Measurements from ENCODE around the gene PHC2. TPM values are rescaled to one million over a fixed set of nuclear protein-coding genes. Genes with fewer than 3 reads are reported as not detected.

Gene PHC2
- total RNA-seq, 1 experiment from 2014 or later: 9.4 TPM

DNA sequence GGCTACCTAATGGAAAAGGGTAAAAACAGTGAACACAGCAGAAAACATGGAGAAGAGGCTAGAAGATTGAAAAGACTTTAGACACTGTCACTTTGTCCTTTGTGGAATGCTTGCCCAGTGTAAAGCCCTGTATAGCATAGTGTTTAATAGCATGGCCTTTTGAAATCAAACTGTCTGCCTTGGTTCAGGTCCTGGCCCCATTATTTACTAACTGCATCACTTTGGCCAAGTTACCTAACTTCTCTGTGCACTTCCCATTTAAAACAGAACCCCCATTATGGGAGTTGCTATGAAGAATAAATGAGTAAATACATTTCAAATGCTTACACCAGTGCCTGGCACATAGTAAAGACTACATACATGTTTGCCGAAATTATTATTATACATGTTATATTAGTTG, 12.1 kb downstream of the PHC2 start:
- no peak overlapping the region for H3K9ac ChIP-seq (ENCODE audit: extremely low read depth, insufficient read length, low read length)
- no peak overlapping the region for H4K91ac ChIP-seq (ENCODE audit: insufficient read length, low read depth, low read length)
- H3K9me3 Mint-ChIP-seq: peaks cover 22% of the 10 kb centered on the region in 2 experiments
- H3K27me3 Mint-ChIP-seq (ENCODE audit: low read depth): no peaks in the 10 kb centered on the region
- H2BK120ac ChIP-seq (ENCODE audit: low read depth, low read length, poor library complexity, severe bottlenecking): no peak overlapping the region
- H2BK12ac ChIP-seq (ENCODE audit: insufficient read length, low read depth, low read length): no peak overlapping the region
- H3K79me1 ChIP-seq (ENCODE audit: insufficient read depth, low read depth, low read length, poor library complexity, severe bottlenecking): no peaks in the 10 kb centered on the region
- no peak overlapping the region for H3K27ac ChIP-seq (ENCODE audit: insufficient read length, low read depth, low read length)
- no peak for DNase-seq
- H3T11ph ChIP-seq (ENCODE audit: low read length): no peak overlapping the region
- no peak overlapping the region for H3K56ac ChIP-seq (ENCODE audit: insufficient read length, low read depth, low read length)
- no peak overlapping the region for H3K4me2 ChIP-seq (ENCODE audit: insufficient read depth, insufficient read length, low read length)
- H3K14ac ChIP-seq (ENCODE audit: insufficient read depth, low read length): no peak overlapping the region
- H2BK5ac ChIP-seq (ENCODE audit: insufficient read length, low read length): no peak overlapping the region
- no peaks in the 10 kb centered on the region for H3K23me2 ChIP-seq (ENCODE audit: insufficient read length, low read depth, low read length, poor library complexity, severe bottlenecking)
- H3K18ac ChIP-seq (ENCODE audit: insufficient read length, low read depth, low read length): no peak overlapping the region
- TF ChIP-seq, protein P1, sequence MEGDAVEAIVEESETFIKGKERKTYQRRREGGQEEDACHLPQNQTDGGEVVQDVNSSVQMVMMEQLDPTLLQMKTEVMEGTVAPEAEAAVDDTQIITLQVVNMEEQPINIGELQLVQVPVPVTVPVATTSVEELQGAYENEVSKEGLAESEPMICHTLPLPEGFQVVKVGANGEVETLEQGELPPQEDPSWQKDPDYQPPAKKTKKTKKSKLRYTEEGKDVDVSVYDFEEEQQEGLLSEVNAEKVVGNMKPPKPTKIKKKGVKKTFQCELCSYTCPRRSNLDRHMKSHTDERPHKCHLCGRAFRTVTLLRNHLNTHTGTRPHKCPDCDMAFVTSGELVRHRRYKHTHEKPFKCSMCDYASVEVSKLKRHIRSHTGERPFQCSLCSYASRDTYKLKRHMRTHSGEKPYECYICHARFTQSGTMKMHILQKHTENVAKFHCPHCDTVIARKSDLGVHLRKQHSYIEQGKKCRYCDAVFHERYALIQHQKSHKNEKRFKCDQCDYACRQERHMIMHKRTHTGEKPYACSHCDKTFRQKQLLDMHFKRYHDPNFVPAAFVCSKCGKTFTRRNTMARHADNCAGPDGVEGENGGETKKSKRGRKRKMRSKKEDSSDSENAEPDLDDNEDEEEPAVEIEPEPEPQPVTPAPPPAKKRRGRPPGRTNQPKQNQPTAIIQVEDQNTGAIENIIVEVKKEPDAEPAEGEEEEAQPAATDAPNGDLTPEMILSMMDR (conservative IDR thresholded peaks at IDR 0.05): no peak
- no peaks in the 10 kb centered on the region for H3K27me3 ChIP-seq (ENCODE audit: insufficient read depth, low read length)
- no peaks in the 10 kb centered on the region for H4K20me1 ChIP-seq (ENCODE audit: control insufficient read depth, insufficient read depth, insufficient read length)
- peaks cover 6 to 18% (median 7%) of the 10 kb centered on the region in 3 experiments; a peak in 6 of 7 replicates for H3K36me3 Mint-ChIP-seq (ENCODE audit: insufficient read depth in 1 of 3, low read depth in 3 of 3)
- H4K5ac ChIP-seq (ENCODE audit: insufficient read length, low read depth, low read length): no peak overlapping the region
- H3K27ac Mint-ChIP-seq: no peak overlapping the region
- no CpG with 5 or more reads among the region's 1 CpG for WGBS (ENCODE audit: extremely low coverage, insufficient read length, low lambda C conversion rate)
- H2BK20ac ChIP-seq (ENCODE audit: low read depth, low read length, poor library complexity, severe bottlenecking): no peak overlapping the region
- H3K9me3 ChIP-seq (ENCODE audit: control insufficient read depth, low read depth, low read length): no peaks in the 10 kb centered on the region
- no peaks in the 10 kb centered on the region for H3K79me2 ChIP-seq (ENCODE audit: insufficient read depth, low read length)
- H3K4me1 Mint-ChIP-seq: peaks cover 5 to 8% of the 10 kb centered on the region in 2 experiments
- H2BK15ac ChIP-seq (ENCODE audit: low read depth, low read length): no peak overlapping the region
- no peak overlapping the region for H3K23ac ChIP-seq (ENCODE audit: insufficient read length, low read depth, low read length)
- H3K4me3 Mint-ChIP-seq: no peak overlapping the region
- H3K4ac ChIP-seq (ENCODE audit: low read depth, low read length): no peak overlapping the region
- H4K8ac ChIP-seq (replicated peaks; ENCODE audit: insufficient read length, low read depth, low read length): no peak overlapping the region
- H2AK5ac ChIP-seq (ENCODE audit: insufficient read length, low read length): no peak overlapping the region
- H2AFZ ChIP-seq (ENCODE audit: low read length): no peak overlapping the region
- peaks cover 6% of the 10 kb centered on the region; the same call in 1 of the 2 replicates for H3K4me1 ChIP-seq (ENCODE audit: insufficient read depth, low read length)

All from H9 (cell line).